HG03342 (cell line): ENCODE data around the gene ARRB2.

Experiments used
- ATAC-seq: cut with Tn5 transposase; IDR thresholded peaks from one replicate; pipeline ENCODE4 v1.9.1; 2021; ENCODE audit warnings: mild to moderate bottlenecking, moderate library complexity; ENCODE audit not compliant: unreplicated experiment

Gene ARRB2

GRCh38 chr17:4722678-4723240, 12.3 kb downstream of the ARRB2 start:
- no peak for ATAC-seq

DNA sequence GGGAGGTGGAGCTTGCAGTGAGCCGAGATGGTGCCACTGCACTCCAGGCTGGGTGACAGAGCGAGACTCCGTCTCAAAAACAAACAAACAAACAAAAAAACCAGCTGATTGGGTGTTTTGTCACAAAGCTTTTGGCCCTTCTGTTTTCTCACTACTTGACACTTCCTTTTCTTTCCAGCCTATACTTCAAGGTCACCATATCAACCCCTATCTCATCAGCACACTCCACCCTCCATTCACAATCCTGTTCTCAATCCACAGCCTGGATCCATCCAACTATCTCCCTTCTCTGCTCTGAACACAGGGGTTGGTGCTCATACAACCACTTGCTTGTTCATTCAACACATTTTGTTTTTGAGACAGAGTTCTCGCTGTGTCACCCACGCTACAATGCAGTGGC, 14.2 kb downstream of the ARRB2 start:
- ATAC-seq: no peak

- no peak for ATAC-seq
These were observed 15.3 kb downstream of the ARRB2 start for GRCh38 chr17:4725646-4726310.

DNA sequence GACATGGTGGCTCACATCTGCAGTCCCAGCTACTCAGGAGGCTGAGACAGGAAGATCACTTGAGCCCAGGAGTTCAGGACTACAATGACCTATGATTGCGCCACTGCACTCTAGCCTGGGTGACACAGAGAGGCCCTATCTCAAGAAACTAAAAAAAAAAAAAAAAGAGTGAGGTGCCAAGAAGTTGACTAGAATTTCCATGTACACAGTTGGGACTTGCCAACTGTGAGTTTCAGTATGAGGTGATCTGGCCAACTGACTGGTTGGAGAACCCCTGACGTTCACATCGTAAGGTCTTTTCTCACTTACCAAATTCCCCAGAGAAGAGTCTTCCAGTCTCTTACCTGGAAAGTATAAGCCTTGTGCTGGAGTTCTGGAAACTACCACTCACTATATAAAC, 17.7 kb downstream of the ARRB2 start:
- ATAC-seq: no peak

DNA sequence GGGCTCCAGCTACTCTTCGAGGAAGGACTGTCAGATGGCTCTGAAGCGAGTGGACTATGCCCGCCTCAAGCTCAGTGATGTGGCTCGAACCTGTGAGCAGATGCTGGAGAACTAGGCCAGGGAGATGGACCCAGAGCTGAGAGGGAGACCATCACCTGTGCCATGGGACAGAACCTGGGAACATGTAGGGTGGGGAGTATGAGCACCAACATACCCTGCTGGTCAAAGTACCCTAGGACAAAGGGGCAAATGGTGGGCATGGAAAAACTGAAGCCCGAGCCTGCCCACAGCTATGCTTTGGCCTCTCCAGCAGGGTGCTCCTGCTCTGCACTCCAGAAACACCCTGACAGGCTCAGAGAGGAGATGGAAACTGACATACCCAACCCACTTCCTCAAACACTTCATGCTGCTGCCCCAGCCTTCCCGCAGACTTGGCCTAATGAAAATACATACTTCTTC, 22.7 kb downstream of the ARRB2 start:
- no peak for ATAC-seq

GRCh38 chr17:4734857-4735475, 24.5 kb downstream of the ARRB2 start:
- no peak for ATAC-seq

DNA sequence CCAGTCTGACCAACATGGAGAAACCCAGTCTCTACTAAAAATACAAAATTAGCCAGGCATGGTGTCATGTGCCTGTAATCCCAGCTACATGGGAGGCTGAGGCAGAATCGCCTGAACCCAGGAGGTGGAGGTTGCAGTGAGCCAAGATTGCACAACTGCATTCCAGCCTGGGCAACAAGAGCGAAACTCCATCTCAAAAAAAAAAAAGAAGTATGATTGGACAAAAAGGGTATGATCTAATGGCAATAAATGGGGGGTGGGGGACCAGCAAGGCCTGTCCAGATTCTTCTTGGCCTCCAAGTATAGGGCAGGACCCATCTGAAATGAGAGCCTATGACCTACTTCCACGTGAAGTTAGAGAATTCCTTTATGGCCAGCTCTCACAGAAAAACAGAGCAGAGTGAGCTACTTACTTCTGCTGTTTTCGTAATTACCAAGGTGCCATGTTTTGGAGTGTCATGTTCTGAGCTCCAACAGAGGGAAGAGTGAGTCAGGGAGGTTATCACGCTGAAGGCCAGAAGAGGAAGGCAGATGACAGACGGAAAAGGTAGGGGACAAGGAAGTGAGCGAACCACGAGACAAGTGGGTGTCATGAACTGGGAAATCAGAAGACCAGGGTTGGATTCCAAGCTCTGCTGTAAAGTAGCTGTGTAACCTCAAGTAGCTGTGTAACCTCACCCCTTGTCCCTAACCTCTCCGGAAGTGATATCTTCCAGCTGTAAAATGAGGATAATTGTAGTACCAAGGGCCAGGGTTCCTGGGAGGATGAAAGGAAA, 25.6 kb downstream of the ARRB2 start:
- no peak for ATAC-seq

- ATAC-seq: no peak
These were observed 28.0 kb downstream of the ARRB2 start for GRCh38 chr17:4738136-4739121.

DNA sequence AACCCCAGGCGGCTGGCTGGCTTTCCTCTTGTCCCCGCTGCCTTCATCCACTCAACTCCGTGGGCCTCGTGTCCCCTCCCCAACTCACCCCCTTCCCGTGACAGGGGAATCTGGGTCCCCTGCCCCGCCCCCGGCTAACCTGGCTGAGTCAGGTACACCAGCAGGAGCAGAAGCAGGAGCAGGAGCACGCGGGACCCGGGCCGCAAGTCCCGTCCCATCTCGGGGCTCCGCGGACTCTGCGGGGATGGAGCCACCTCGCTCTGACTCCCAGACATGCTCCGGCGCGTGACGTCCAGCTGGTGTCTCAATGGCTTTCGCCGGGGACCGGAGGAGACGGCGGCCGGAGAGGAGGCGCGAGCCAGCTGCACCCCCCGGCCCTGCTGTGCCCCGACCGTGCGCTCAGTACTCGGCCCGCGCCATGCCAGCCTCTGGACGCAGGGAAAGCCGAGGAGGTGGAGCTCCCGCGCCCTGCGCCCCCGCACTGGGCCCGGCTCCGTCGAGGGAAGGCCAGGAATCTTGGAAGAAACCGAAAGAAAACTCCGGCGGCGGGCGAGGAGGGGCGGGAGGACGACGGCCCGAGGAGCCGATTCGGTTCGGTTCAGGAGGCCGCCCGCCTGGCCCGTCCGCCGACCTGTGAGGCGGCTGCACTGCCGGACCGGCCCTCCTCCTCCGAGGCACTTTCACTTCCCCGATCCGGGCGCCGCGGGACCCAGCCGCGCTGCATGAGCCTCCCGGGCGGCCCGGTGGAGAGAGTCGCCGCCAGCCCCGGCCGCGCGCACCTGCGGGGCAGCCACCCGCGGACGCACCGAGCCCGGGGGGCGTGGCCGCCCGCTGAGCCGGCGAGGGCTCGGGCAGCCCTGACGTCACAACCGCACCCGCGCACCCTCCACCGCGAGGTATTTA, 28.9 kb downstream of the ARRB2 start, which contains the start of the genes CXCL16 and ZMYND15:
Gene CXCL16, minus strand, starts transcription at position 807 of the 903 bp plus-strand sequence. Its CDS starts 589 bp downstream, at position 218.
Gene ZMYND15, plus strand, starts transcription at position 712 of the 903 bp plus-strand sequence. CDS start 716 bp downstream, outside the sequence.
- no peak for ATAC-seq

DNA sequence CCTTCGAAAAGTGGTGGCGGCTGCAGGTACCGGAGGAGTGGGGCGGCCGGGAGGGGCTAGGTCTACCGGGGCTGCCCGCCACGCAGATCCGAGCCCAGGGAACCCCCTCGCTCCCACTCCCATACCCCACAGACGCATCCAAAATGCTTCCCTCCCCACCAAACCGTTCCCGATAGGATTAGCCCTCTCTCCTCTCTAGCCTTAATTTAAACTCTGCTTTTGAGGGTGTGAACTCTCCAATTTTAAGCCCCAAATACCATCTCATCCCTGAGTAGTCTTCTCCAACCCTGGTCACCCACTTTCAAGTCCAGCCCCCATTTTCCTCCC, 29.6 kb downstream of the ARRB2 start:
- no peak for ATAC-seq

GRCh38 chr17:4740584-4740983, 30.2 kb downstream of the ARRB2 start:
- ATAC-seq: no peak

GRCh38 chr17:4741544-4741943, 31.1 kb downstream of the ARRB2 start:
- no peak for ATAC-seq

DNA sequence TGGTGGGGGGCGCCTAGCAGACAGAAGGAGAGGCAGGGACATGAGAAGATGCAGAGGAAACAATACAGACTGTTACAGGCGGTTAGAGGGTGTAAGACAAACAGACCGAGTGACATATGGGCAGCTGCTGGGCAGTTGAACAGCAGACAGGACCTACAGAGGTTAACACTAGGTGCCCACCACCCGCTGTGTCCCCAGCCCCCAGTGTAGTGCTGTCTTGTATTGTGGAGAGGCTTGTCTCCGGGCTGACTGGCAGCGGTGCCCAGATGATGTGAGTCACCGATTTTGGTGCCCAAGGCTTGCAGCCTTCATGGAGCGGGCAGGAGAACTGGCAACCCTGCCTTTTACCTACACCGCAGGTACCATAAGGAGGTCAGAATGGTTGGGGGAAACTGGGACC, 31.7 kb downstream of the ARRB2 start:
- no peak for ATAC-seq

DNA sequence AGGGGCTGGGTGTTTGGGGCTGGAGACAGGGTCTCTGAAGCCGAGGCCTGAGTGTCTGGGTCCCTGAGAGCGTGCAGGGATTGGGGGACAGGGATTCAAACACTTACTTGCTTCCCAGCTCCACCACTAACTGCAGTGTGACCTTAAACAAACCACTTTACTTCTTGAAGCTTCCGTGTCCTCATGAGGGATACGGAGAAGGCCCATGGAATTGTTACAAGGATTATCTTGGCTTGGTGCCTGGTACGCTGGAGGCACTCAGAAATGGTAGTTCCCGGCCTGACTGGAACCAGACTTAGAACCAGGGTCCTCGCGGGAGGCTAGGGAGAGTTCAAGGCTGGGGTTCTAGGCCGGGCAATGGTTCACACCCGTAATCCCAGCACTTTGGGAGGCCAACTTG, 32.2 kb downstream of the ARRB2 start:
- ATAC-seq: no peak

- ATAC-seq: no peak
These were observed 32.8 kb downstream of the ARRB2 start for GRCh38 chr17:4743216-4743615.

- ATAC-seq: no peak
These were observed 33.5 kb downstream of the ARRB2 start for GRCh38 chr17:4743898-4744297.

DNA sequence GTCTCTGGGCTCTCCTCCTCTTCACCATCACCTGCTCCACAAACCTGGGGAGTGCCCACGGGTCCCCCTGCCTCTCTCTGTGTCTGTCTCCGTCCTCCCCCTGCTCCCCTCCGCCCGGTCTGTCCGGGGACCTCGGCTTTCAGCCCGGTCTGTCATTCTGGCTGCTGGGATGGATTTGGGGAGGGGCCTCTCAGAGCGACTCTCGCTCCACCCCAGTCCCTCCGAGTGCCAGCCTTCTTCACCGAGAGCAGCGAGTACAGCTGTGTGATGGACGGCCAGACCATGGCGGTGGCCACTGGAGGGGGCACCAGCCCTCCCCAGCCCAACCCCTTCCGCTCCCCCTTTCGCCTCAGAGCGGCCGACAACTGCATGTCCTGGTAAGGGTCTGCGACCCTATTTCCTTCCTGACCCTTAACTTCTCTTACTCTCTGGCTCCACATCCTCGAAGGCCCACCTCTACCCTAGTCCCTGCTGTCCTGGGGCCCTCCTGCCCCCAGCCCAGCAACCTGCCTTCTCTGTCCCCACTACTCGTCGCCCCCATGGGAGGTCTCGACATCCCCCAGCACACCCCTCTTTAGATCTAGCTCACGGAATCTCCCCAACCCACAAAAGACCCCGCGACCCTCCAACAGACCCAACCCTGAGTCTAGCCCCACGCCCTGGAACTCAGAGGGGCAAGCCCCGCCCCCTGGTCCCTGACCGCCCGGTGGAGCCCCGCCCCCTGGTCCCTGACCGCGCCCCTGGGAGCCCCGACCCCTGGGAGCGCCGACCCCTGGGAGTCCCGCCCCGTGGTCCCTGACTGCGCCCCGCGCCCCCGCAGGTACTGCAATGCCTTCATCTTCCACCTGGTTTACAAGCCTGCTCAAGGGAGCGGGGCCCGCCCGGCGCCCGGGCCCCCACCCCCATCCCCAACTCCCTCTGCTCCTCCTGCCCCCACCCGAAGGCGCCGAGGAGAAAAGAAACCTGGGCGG, 34.9 kb downstream of the ARRB2 start:
- no peak for ATAC-seq

DNA sequence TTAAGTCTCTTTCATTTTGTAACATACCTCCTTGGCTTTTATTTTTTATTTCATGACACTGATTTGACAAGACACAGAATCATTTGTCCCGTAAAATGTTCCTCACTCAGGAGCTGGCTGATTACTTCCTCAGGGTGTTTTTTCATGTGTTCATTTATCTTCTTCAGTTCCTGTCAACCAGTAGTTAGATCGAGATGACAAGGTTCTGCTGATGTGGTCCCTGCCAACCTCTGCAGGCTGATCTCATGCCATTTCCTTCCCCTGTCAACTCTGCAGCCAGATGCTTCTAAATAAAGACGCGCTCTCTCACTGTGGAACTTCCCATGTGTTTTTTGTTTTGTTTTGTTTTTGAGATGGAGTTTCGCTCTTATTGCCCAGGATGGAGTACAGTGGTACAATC, 37.4 kb downstream of the ARRB2 start:
- no peak for ATAC-seq
